ENCODE measurements around the gene MOB1A.

MOB1A gene

GRCh38 chr2:74164761-74165160 lies 13.9 kb downstream of the MOB1A start:
- DNase-seq = no peak

DNA sequence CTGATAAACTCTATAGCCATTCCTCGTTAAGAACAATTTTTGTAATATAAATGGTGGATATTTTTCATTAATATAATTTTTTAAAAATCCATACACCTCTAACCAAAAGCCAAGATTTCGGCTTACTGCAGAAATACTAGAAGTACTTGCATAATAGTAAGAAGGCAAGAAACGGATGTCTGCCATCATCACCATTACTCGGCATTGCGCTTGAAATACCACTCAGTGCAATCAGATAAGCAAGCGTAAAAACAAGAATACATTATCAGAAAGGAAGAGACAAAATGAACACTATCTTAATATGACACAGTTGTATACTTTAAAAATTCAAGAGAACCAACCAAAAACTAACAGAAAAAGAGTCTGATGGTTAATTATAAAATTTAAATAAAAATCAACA lies 15.7 kb downstream of the MOB1A start:
- WGBS = 96% methylated on average over 4 of the region's 6 CpGs
- H3K23ac ChIP-seq (ENCODE audit: low read length in 2 of 2) = no peak overlapping the region

More at GRCh38 chr2:74164761-74165160, 13.9 kb downstream of the MOB1A start:
- 100% methylated on average over 1 of the region's 1 CpG for WGBS
- no peak overlapping the region for H2AFZ ChIP-seq (ENCODE audit: low read depth, low read length)
- H3K18ac ChIP-seq (ENCODE audit: low read depth in 1 of 2, low read length in 2 of 2) = no peak overlapping the region
- no peaks in the 10 kb centered on the region for H3K27me3 ChIP-seq (ENCODE audit: control insufficient read depth in 1 of 2, insufficient read depth in 1 of 2, low read length in 2 of 2)
- no peak overlapping the region for H3K9ac ChIP-seq (ENCODE audit: low read length)
- no peak overlapping the region for H2AK5ac ChIP-seq (ENCODE audit: low read length, severe bottlenecking)
- H4K8ac ChIP-seq (ENCODE audit: low read length) = no peak overlapping the region
- H4K91ac ChIP-seq (ENCODE audit: low read length) = no peak overlapping the region
- no peak overlapping the region for H3K23ac ChIP-seq (ENCODE audit: low read length in 2 of 2)
- peaks cover 43 to 94% of the 10 kb centered on the region in 2 experiments for H3K36me3 ChIP-seq (ENCODE audit: control insufficient read depth in 1 of 2, insufficient read depth in 2 of 2, low read depth in 1 of 2, low read length in 2 of 2)
- H2BK15ac ChIP-seq (ENCODE audit: low read depth, poor library complexity, severe bottlenecking) = no peak overlapping the region
- H2BK12ac ChIP-seq (ENCODE audit: low read length in 2 of 2) = no peak overlapping the region
- H3K4ac ChIP-seq (ENCODE audit: low read depth in 1 of 2, low read length in 2 of 2) = no peak overlapping the region
- H2BK120ac ChIP-seq (ENCODE audit: low read depth, low read length) = no peak overlapping the region
- H2BK5ac ChIP-seq (ENCODE audit: low read depth, low read length, poor library complexity, severe bottlenecking) = no peak overlapping the region
- H3K27ac ChIP-seq (ENCODE audit: low read length, poor library complexity, severe bottlenecking) = no peak overlapping the region
- no peak overlapping the region for H3K4me3 ChIP-seq (ENCODE audit: insufficient read depth in 1 of 2, low read depth in 1 of 2, low read length in 2 of 2)
- peaks cover 26% of the 10 kb centered on the region for H3K79me1 ChIP-seq (replicated peaks; ENCODE audit: low read length, poor library complexity, severe bottlenecking)
- no peaks in the 10 kb centered on the region for H3K9me3 ChIP-seq (ENCODE audit: control insufficient read depth, low read length)
- no peak overlapping the region for H3K14ac ChIP-seq (ENCODE audit: low read length in 2 of 2)
- H3K4me1 ChIP-seq (ENCODE audit: control insufficient read depth, insufficient read depth, low read depth, low read length) = no peaks in the 10 kb centered on the region
- H3K4me2 ChIP-seq (ENCODE audit: low read length, poor library complexity, severe bottlenecking) = no peak overlapping the region

GRCh38 chr2:74155830-74156229 lies 22.8 kb downstream of the MOB1A start:
- no peak overlapping the region for H3K23ac ChIP-seq (ENCODE audit: low read length in 2 of 2)
- no peak overlapping the region for H2BK5ac ChIP-seq (ENCODE audit: low read depth, low read length, poor library complexity, severe bottlenecking)
- H3K4ac ChIP-seq (ENCODE audit: low read depth in 1 of 2, low read length in 2 of 2) = no peak overlapping the region
- H4K91ac ChIP-seq (ENCODE audit: low read length) = no peak overlapping the region
- H2AFZ ChIP-seq (ENCODE audit: low read depth, low read length) = no peak overlapping the region
- H3K14ac ChIP-seq (ENCODE audit: low read length in 2 of 2) = no peak overlapping the region
- H3K4me3 ChIP-seq (ENCODE audit: insufficient read depth in 1 of 2, low read depth in 1 of 2, low read length in 2 of 2) = no peak overlapping the region
- H4K8ac ChIP-seq (ENCODE audit: low read length) = no peak overlapping the region
- H3K36me3 ChIP-seq (ENCODE audit: control insufficient read depth in 1 of 2, insufficient read depth in 2 of 2, low read depth in 1 of 2, low read length in 2 of 2) = peaks cover 23 to 96% of the 10 kb centered on the region in 2 experiments
- no peaks in the 10 kb centered on the region for H3K27me3 ChIP-seq (ENCODE audit: control insufficient read depth in 1 of 2, insufficient read depth in 1 of 2, low read length in 2 of 2)
- no peak overlapping the region for H2BK120ac ChIP-seq (ENCODE audit: low read depth, low read length)
- WGBS = 100% methylated on average over 2 of the region's 3 CpGs
- H3K4me1 ChIP-seq (ENCODE audit: control insufficient read depth, insufficient read depth, low read depth, low read length) = no peaks in the 10 kb centered on the region
- no peak for DNase-seq
- H2AK5ac ChIP-seq (ENCODE audit: low read length, severe bottlenecking) = no peak overlapping the region
- no peak overlapping the region for H3K4me2 ChIP-seq (ENCODE audit: low read length, poor library complexity, severe bottlenecking)
- no peak overlapping the region for H3K18ac ChIP-seq (ENCODE audit: low read depth in 1 of 2, low read length in 2 of 2)
- no peaks in the 10 kb centered on the region for H3K9me3 ChIP-seq (ENCODE audit: control insufficient read depth, low read length)
- H3K27ac ChIP-seq (ENCODE audit: low read length, poor library complexity, severe bottlenecking) = no peak overlapping the region
- H2BK12ac ChIP-seq (ENCODE audit: low read length in 2 of 2) = no peak overlapping the region
- peaks cover 19% of the 10 kb centered on the region for H3K79me1 ChIP-seq (replicated peaks; ENCODE audit: low read length, poor library complexity, severe bottlenecking)
- H2BK15ac ChIP-seq (ENCODE audit: low read depth, poor library complexity, severe bottlenecking) = no peak overlapping the region
- H3K9ac ChIP-seq (ENCODE audit: low read length) = no peak overlapping the region

More for the DNA sequence above, 15.7 kb downstream of the MOB1A start:
- Histone ChIP-seq H4K8ac (ENCODE audit: low read length) (no peak overlapping the region), H3K4me1 (ENCODE audit: control insufficient read depth, insufficient read depth, low read depth, low read length) (no peaks in the 10 kb centered on the region), H3K14ac (ENCODE audit: low read length in 2 of 2) (no peak overlapping the region), H3K27ac (ENCODE audit: low read length, poor library complexity, severe bottlenecking) (no peak overlapping the region), H2AFZ (ENCODE audit: low read depth, low read length) (no peak overlapping the region), H2BK120ac (ENCODE audit: low read depth, low read length) (no peak overlapping the region), H3K9me3 (ENCODE audit: control insufficient read depth, low read length) (no peaks in the 10 kb centered on the region), H3K36me3 (ENCODE audit: control insufficient read depth in 1 of 2, insufficient read depth in 2 of 2, low read depth in 1 of 2, low read length in 2 of 2) (peaks cover 41 to 94% of the 10 kb centered on the region in 2 experiments), H3K4me2 (ENCODE audit: low read length, poor library complexity, severe bottlenecking) (no peak overlapping the region), H3K9ac (ENCODE audit: low read length) (no peak overlapping the region), H3K18ac (ENCODE audit: low read depth in 1 of 2, low read length in 2 of 2) (no peak overlapping the region), H3K4me3 (ENCODE audit: insufficient read depth in 1 of 2, low read depth in 1 of 2, low read length in 2 of 2) (no peak overlapping the region), H2BK5ac (ENCODE audit: low read depth, low read length, poor library complexity, severe bottlenecking) (no peak overlapping the region), H2BK15ac (ENCODE audit: low read depth, poor library complexity, severe bottlenecking) (no peak overlapping the region), H2AK5ac (ENCODE audit: low read length, severe bottlenecking) (no peak overlapping the region), H3K4ac (ENCODE audit: low read depth in 1 of 2, low read length in 2 of 2) (no peak overlapping the region), H3K79me1 (replicated peaks; ENCODE audit: low read length, poor library complexity, severe bottlenecking) (peaks cover 28% of the 10 kb centered on the region), H2BK12ac (ENCODE audit: low read length in 2 of 2) (no peak overlapping the region), H4K91ac (ENCODE audit: low read length) (no peak overlapping the region), H3K27me3 (ENCODE audit: control insufficient read depth in 1 of 2, insufficient read depth in 1 of 2, low read length in 2 of 2) (no peaks in the 10 kb centered on the region)
- DNase-seq = no peak

GRCh38 chr2:74152954-74153353 lies 25.7 kb downstream of the MOB1A start:
- Histone ChIP-seq H2BK12ac (ENCODE audit: low read length in 2 of 2) (no peak overlapping the region), H3K9ac (ENCODE audit: low read length) (no peak overlapping the region), H3K14ac (ENCODE audit: low read length in 2 of 2) (no peak overlapping the region), H3K79me1 (replicated peaks; ENCODE audit: low read length, poor library complexity, severe bottlenecking) (peaks cover 16% of the 10 kb centered on the region), H2BK5ac (ENCODE audit: low read depth, low read length, poor library complexity, severe bottlenecking) (no peak overlapping the region), H2AK5ac (ENCODE audit: low read length, severe bottlenecking) (no peak overlapping the region), H3K27ac (ENCODE audit: low read length, poor library complexity, severe bottlenecking) (no peak overlapping the region), H3K36me3 (ENCODE audit: control insufficient read depth in 1 of 2, insufficient read depth in 2 of 2, low read depth in 1 of 2, low read length in 2 of 2) (peaks cover 9 to 75% of the 10 kb centered on the region in 2 experiments), H2BK15ac (ENCODE audit: low read depth, poor library complexity, severe bottlenecking) (no peak overlapping the region), H3K18ac (ENCODE audit: low read depth in 1 of 2, low read length in 2 of 2) (no peak overlapping the region), H3K23ac (ENCODE audit: low read length in 2 of 2) (no peak overlapping the region), H3K4me2 (ENCODE audit: low read length, poor library complexity, severe bottlenecking) (no peak overlapping the region), H4K8ac (ENCODE audit: low read length) (no peak overlapping the region), H3K27me3 (ENCODE audit: control insufficient read depth in 1 of 2, insufficient read depth in 1 of 2, low read length in 2 of 2) (no peaks in the 10 kb centered on the region), H4K91ac (ENCODE audit: low read length) (no peak overlapping the region), H3K4me3 (ENCODE audit: insufficient read depth in 1 of 2, low read depth in 1 of 2, low read length in 2 of 2) (no peak overlapping the region), H3K4ac (ENCODE audit: low read depth in 1 of 2, low read length in 2 of 2) (no peak overlapping the region), H3K9me3 (ENCODE audit: control insufficient read depth, low read length) (no peaks in the 10 kb centered on the region), H2AFZ (ENCODE audit: low read depth, low read length) (no peak overlapping the region), H3K4me1 (ENCODE audit: control insufficient read depth, insufficient read depth, low read depth, low read length) (peaks cover 6% of the 10 kb centered on the region), H2BK120ac (ENCODE audit: low read depth, low read length) (no peak overlapping the region)
- DNase-seq = no peak
- 100% methylated on average over 1 of the region's 2 CpGs for WGBS

All from mesenchymal stem cell (in vitro differentiated cells and primary cell).